Activated CD8-positive, alpha-beta memory T cell treated with anti-CD3 and anti-CD28 coated beads for 36 hours (primary cell): ENCODE results near the gene TEKTIP1. TPM values are rescaled to one million over a fixed set of nuclear protein-coding genes. Genes with fewer than 3 reads are reported as not detected.
"Not testable (repeated sequence)": the region's sequence is repeated elsewhere in the genome, so short reads cannot be mapped to it uniquely, and the experiment has no call there.

Experiments
- CTCF ChIA-PET: fragments of 350-600 bp; sonication (Branson Sonifier 250); formaldehyde crosslinking; loops from one replicate; lab custom pipeline; 2021; ENCODE audit warnings: antibody characterized with exemption; lab: Charles Lee
- POLR2A ChIA-PET: fragments of 350-600 bp; sonication (Branson Sonifier 250); formaldehyde crosslinking; loops from one replicate; lab custom pipeline; 2021; ENCODE audit warnings: antibody characterized with exemption; lab: Charles Lee
- total RNA-seq, 2 experiments: library from RNA; stranded (reverse); gene quantifications; one replicate each; pipeline ENCODE4 v1.2.3, GENCODE V29; 2021

The TEKTIP1 gene
- total RNA-seq, 2 experiments from 2014 or later: 0.67 to 0.78 TPM

DNA sequence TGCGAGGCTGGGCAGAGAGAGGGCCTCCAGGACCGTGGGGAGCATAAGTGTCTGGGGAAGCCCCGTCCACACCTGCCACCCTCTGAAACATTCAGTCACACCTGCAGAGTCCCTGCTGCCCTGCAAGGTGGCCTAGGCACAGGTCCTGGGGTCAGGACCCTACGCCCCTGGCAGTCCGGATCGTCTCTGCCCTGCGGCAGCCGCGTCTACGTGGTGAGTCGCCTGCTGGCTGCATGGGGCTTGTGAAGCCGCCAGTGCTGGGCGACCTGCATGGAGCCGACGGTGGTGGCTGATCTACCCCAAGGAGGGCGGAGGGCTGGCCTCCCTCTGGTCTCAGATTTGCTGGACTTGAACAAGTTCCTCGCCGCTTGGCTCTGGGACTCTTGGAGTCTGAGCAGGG, 19.8 kb upstream of the TEKTIP1 start:
- ChIA-PET POLR2A (no interaction called here), CTCF (interaction anchor here (1.8 kb wide), 1 partner anchor 25 kb away, joined by 6 read pairs; no protein-coding TSS in a partner anchor)

GRCh38 chr19:3520166-3521103, 18.5 kb upstream of the TEKTIP1 start:
- CTCF ChIA-PET: interaction anchor here (1.8 kb wide), 1 partner anchor 24 kb away, joined by 6 read pairs; no protein-coding TSS in a partner anchor
- POLR2A ChIA-PET: no interaction called here

DNA sequence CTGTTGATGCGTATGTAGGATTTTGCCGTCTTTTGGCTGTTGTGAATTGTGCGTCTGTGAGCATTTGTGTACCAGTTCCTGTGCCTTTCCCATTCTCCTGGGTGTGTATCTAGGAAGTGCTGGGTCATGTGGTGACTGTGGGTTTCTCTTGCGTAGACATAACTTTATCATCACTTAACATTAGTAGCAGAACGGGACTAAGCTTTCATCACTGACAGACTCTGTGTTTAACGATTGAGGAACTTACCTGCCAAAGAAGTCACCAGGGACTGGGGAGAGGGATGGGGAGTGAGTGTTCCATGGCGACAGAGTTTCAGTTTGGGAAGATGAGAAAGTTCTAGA, 17.9 kb upstream of the TEKTIP1 start:
- ChIA-PET POLR2A (no interaction called here), CTCF (interaction anchor here (1.8 kb wide), 1 partner anchor 23 kb away, joined by 6 read pairs; no protein-coding TSS in a partner anchor)

- ChIA-PET CTCF (interaction anchor here (0.7 to 1.3 kb wide), 2 partner anchors 22 to 1283 kb away, joined by 3 to 4 read pairs; no protein-coding TSS in a partner anchor), POLR2A (no interaction called here)
These were observed 16.3 kb upstream of the TEKTIP1 start for GRCh38 chr19:3522421-3523360.

GRCh38 chr19:3523361-3524077, 15.5 kb upstream of the TEKTIP1 start:
- CTCF ChIA-PET: no interaction called here
- POLR2A ChIA-PET: no interaction called here

DNA sequence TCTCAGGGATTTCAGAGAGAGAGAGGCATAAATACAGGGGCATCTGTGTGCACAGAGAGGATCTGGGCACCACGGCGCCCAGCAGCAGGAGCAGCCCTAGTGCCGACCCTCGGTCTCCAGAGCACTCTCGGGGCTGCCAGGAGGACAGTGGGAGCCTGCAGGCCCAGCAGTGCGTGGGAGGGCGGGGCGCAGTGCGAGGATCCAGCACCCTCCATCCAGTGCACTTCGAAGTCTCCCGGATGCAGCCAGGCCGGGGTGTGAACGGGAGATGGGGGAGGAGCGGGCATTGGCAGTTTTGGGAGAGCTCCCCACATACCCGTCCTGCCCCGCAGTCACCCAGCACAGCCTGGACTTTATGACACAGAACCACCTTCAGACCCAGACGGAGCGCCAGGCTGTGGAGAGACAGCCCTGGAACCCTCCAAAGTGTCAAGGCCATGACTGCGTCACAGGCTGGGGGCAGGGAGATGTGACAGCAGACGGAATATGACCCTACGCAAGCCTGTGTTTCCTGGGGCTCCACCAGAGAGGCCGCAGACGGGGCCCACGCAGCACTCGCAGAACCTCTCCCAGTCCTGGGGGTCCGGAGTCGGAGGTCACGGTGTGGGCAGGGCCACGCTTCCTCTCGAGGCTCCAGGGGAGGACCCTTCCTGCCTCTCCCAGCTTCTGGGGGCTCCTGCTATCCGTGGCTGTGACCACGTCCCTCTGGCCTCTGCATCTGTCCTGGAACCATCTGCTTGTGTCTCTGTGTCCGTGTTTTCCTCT, 14.7 kb upstream of the TEKTIP1 start:
- POLR2A ChIA-PET: no interaction called here

GRCh38 chr19:3524904-3525451, 14.0 kb upstream of the TEKTIP1 start:
- POLR2A ChIA-PET: no interaction called here
- CTCF ChIA-PET: no interaction called here

More for the DNA sequence above, 14.7 kb upstream of the TEKTIP1 start:
- CTCF ChIA-PET: no interaction called here

DNA sequence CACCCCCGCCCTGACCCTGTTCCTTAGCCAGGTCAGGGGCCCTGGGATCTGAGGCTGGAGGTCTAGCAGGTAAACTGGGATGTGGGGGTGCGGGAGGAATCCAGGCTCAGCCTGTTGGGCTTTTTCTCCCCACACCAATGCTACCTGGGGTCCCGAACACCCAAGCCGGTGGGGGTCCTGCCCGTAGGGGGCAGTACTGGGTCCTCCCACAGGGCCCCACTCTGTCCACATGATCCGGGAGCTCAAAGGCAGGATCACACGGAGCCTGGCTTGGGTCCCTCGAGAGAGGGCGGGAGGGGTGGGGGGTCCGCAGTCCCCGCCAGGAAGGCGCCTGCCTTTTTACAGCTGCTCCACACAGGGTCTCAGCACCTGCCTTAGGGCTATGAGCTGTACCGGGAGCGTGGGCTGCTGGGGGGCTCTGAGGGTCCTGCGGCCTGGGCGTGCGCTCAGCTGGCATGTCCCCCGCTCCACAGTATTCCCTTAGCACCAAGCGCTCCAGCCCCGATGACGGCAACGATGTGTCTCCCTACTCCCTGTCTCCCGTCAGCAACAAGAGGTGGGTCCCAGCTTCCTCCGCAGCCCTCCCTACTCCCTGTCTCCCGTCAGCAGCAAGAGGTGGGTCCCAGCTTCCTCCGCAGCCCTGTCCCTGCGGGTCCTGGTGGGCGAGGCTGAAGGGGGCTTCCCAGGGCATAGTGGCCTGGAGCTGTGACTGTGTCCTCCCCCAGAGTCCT, 12.3 kb upstream of the TEKTIP1 start:
- ChIA-PET POLR2A (interaction anchor here (0.7 kb wide), 1 partner anchor 18 kb away, joined by 4 read pairs; no protein-coding TSS in a partner anchor), CTCF (no interaction called here)

GRCh38 chr19:3527238-3527910, 11.6 kb upstream of the TEKTIP1 start:
- POLR2A ChIA-PET: no interaction called here
- CTCF ChIA-PET: no interaction called here

- ChIA-PET CTCF (no interaction called here), POLR2A (no interaction called here)
These were observed 10.9 kb upstream of the TEKTIP1 start for GRCh38 chr19:3528080-3528479.

DNA sequence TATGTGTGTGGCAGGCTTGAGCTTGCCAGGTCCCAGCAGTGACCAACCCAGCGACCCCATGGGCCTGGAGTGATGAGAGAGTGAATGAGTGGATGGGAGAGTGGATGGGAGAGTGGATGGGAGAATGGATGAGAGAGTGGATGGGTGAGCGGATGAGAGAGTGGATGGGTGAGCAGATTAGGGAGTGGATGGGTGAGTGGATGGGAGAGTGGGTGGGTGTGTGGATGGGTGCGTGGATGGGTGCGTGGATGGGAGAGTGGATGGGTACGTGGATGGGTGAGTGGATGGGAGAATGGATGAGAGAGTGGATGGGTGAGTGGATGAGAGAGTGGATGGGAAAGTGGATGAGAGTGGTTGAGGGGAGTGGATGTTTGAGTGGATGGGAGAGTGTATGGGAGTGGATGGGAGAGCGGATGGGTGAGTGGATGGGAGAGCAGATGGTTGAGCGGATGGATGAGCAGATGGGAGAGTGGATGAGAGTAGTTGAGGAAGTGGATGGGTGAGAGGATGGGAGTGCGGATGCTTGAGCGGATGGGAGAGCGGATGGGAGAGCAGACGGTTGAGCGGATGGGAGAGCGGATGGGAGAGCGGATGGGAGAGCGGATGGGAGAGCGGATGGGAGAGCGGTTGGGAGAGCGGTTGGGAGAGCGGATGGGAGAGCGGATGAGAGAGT, 10.3 kb upstream of the TEKTIP1 start:
- POLR2A ChIA-PET: no interaction called here
- CTCF ChIA-PET: no interaction called here

- POLR2A ChIA-PET, CTCF ChIA-PET: not testable (repeated sequence)
These were observed 9.7 kb upstream of the TEKTIP1 start for GRCh38 chr19:3529299-3529698.

DNA sequence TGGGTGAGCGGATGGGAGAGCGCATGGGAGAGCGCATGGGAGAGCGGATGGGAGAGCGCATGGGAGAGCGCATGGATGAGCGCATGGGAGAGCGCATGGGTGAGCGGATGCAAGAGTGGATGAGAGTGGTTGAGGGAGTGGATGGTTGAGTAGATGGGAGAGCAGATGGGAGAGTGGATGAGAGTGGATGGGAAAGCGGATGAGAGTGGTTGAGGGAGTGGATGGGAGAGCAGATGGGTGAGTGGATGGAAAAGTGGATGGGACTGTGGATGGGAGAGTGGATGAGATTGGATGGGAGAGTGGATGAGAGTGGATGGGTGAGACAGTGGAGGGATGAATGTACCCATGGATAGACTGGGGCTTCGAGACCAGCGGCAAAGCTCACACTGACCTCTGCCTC, 8.6 kb upstream of the TEKTIP1 start:
- POLR2A ChIA-PET: no interaction called here
- CTCF ChIA-PET: interaction anchor here (1.2 kb wide), 1 partner anchor 15 kb away, joined by 4 read pairs; no protein-coding TSS in a partner anchor

GRCh38 chr19:3531716-3532115, 7.3 kb upstream of the TEKTIP1 start:
- ChIA-PET POLR2A (interaction anchor here (0.6 kb wide), 1 partner anchor 255 kb away, joined by 4 read pairs; no protein-coding TSS in a partner anchor), CTCF (interaction anchor here (1.2 kb wide), 1 partner anchor 13 kb away, joined by 4 read pairs; no protein-coding TSS in a partner anchor)

GRCh38 chr19:3532154-3532786, 6.7 kb upstream of the TEKTIP1 start:
- ChIA-PET CTCF (no interaction called here), POLR2A (interaction anchor here (0.6 kb wide), 1 partner anchor 255 kb away, joined by 4 read pairs; no protein-coding TSS in a partner anchor)

GRCh38 chr19:3533033-3533432, 5.9 kb upstream of the TEKTIP1 start:
- POLR2A ChIA-PET: no interaction called here

More at GRCh38 chr19:3533033-3533432, 5.9 kb upstream of the TEKTIP1 start:
- CTCF ChIA-PET: interaction anchor here (1.0 kb wide), 1 partner anchor 14 kb away, joined by 4 read pairs; no protein-coding TSS in a partner anchor
